Measurements from ENCODE around the gene FRMD7.
A peak's percentile ranks its signal among the peaks of the same experiment; 100 is the strongest.

FRMD7 gene

GRCh38 chrX:132033166-132033565, 94.7 kb downstream of the FRMD7 start:
- DNase-seq (ENCODE audit: low spot score), result peak; percentile 13

GRCh38 chrX:132031867-132032266, 96.0 kb downstream of the FRMD7 start:
- no peak for DNase-seq (ENCODE audit: low spot score)

- no peak for DNase-seq (ENCODE audit: low spot score)
These were observed 97.6 kb downstream of the FRMD7 start for GRCh38 chrX:132030264-132030663.
